Endodermal cell (in vitro differentiated cells): ENCODE results near the gene LRRN1. TPM values are rescaled to one million over a fixed set of nuclear protein-coding genes. Genes with fewer than 3 reads are reported as not detected.
"Not testable (repeated sequence)": the region's sequence is repeated elsewhere in the genome, so short reads cannot be mapped to it uniquely, and the experiment has no call there.

ENCODE experiments used
- DNase-seq: peaks from one replicate; pipeline ENCODE4 v3.0.0-alpha.2; 2017
- H3K27ac ChIP-seq: 2 replicates; pipeline ENCODE4 v1.5.1; 2013; ENCODE audit warnings: mild to moderate bottlenecking, low read depth, low read length, moderate library complexity
- H3K27me3 ChIP-seq: 2 replicates; pipeline ENCODE4 v1.6.1; 2013; ENCODE audit warnings: mild to moderate bottlenecking, low read length, moderate library complexity; ENCODE audit not compliant: insufficient read depth, control insufficient read depth, poor library complexity, severe bottlenecking
- H3K36me3 ChIP-seq: 2 replicates; pipeline ENCODE4 v1.7.0; 2013; ENCODE audit warnings: mild to moderate bottlenecking, low read length, moderate library complexity; ENCODE audit not compliant: control insufficient read depth, insufficient read depth
- H3K4me1 ChIP-seq: one replicate; pipeline ENCODE4 v1.7.0; 2013; ENCODE audit warnings: low read length; ENCODE audit not compliant: control insufficient read depth, insufficient read depth
- H3K4me3 ChIP-seq: 2 replicates; pipeline ENCODE4 v1.5.1; 2013; ENCODE audit warnings: mild to moderate bottlenecking, low read length, moderate library complexity
- H3K9ac ChIP-seq: 2 replicates; pipeline ENCODE4 v1.6.1; 2013; ENCODE audit warnings: mild to moderate bottlenecking, low read length, moderate library complexity; ENCODE audit not compliant: poor library complexity, severe bottlenecking; ENCODE audit errors: extremely low read depth
- H3K9me3 ChIP-seq: 2 replicates; pipeline ENCODE4 v1.6.1; 2013; ENCODE audit warnings: mild to moderate bottlenecking, low read length, moderate library complexity; ENCODE audit not compliant: control insufficient read depth
- H3K27ac Mint-ChIP-seq: 2 replicates; pipeline ENCODE4 v1.8.0; 2020; ENCODE audit warnings: mixed read lengths
- H3K27me3 Mint-ChIP-seq: 2 replicates; pipeline ENCODE4 v1.8.0; 2021; ENCODE audit warnings: mild to moderate bottlenecking, mixed read lengths; ENCODE audit not compliant: insufficient read depth
- H3K36me3 Mint-ChIP-seq: 2 replicates; pipeline ENCODE4 v1.8.0; 2020; ENCODE audit warnings: low read depth, mixed read lengths
- H3K4me1 Mint-ChIP-seq: 2 replicates; pipeline ENCODE4 v1.8.0; 2020; ENCODE audit warnings: mixed read lengths
- H3K4me3 Mint-ChIP-seq: 2 replicates; pipeline ENCODE4 v1.8.0; 2020; ENCODE audit warnings: mild to moderate bottlenecking, moderate library complexity, mixed read lengths
- H3K9me3 Mint-ChIP-seq: 2 replicates; pipeline ENCODE4 v1.8.0; 2020; ENCODE audit warnings: mild to moderate bottlenecking, mixed read lengths
- CTCF ChIP-seq: fragments of 200-600 bp; sonication (generic); conservative IDR thresholded peaks from 2 replicates; pipeline ENCODE4 v1.5.0; 2021; ENCODE audit warnings: antibody characterized with exemption, mild to moderate bottlenecking
- WGBS, 2 experiments: methylation state at CpG; one replicate each; pipeline versions ENCODE4 v1.1.5 to v1.1.7; 2013; ENCODE audit warnings: missing lambda C conversion rate in 2 of 2, mixed read lengths in 1 of 2; ENCODE audit not compliant: insufficient coverage in 1 of 2, insufficient read length in 1 of 2; 5-methylcytosine and 5-hydroxymethylcytosine counted together
- total RNA-seq, 2 donors: library from RNA; stranded (reverse); fragmentation: NEBNext Ultra II Directional in 1 of 2; extraction: Animal tissue kit (Norgen Biotek cat#: 25700) in 1 of 2; gene quantifications; 2 replicates in 1 of 2; 3 replicates in 1 of 2; pipeline ENCODE4 v1.2.1, GENCODE V29; 2021

LRRN1 gene
- total RNA-seq, 2 donors from 2014 or later, result 109 to 222 TPM

GRCh38 chr3:3827111-3827510 is 27.9 kb downstream of the LRRN1 start:
- Histone ChIP-seq H3K9me3 (peaks cover 11% of the 10 kb centered on the region), H3K4me1 (no peaks in the 10 kb centered on the region), H3K27ac (no peak overlapping the region), H3K36me3 (peaks cover 91% of the 10 kb centered on the region), H3K9ac (no peak overlapping the region), H3K27me3 (no peaks in the 10 kb centered on the region), H3K4me3 (no peak overlapping the region)
- 94 to 100% methylated on average over 1 of the region's 1 CpG for WGBS, 2 experiments
- Mint-ChIP-seq H3K36me3 (peaks cover 89% of the 10 kb centered on the region), H3K4me3 (no peak overlapping the region), H3K27ac (no peak overlapping the region), H3K27me3 (no peaks in the 10 kb centered on the region), H3K4me1 (no peaks in the 10 kb centered on the region), H3K9me3 (peaks cover 15% of the 10 kb centered on the region)
- no peak for DNase-seq
- no peak for TF ChIP-seq CTCF

- H3K36me3 Mint-ChIP-seq, result peaks cover 89% of the 10 kb centered on the region
These were observed 29.2 kb downstream of the LRRN1 start for GRCh38 chr3:3828417-3828816.

DNA sequence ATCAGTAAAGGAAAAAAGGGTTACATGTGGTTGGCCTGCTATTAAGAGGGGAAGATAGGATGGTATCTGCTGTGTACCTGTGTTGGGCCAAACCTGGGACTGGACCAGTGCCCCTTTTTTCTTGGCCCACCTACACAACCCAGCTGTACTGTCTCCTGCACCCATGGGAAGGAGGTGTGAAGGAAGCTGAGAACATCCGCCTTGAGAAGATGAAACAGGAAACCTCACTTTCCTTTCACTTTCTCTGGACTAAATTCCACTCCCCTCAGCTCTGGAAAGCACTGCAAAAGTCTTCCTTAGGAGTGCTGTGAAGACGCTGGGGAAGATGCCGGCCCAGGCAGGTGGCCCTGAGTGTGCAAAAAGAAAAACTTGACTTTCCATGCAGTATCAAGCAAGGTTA is 37.6 kb downstream of the LRRN1 start:
- Histone ChIP-seq H3K27me3 (no peaks in the 10 kb centered on the region), H3K9me3 (peaks cover 72% of the 10 kb centered on the region), H3K4me1 (no peaks in the 10 kb centered on the region), H3K9ac (no peak overlapping the region), H3K4me3 (no peak overlapping the region), H3K36me3 (peaks cover 91% of the 10 kb centered on the region), H3K27ac (no peak overlapping the region)
- no peak for DNase-seq
- no peak for TF ChIP-seq CTCF
- Mint-ChIP-seq H3K36me3 (peaks cover 94% of the 10 kb centered on the region), H3K4me3 (no peak overlapping the region), H3K27ac (no peak overlapping the region), H3K4me1 (no peaks in the 10 kb centered on the region), H3K9me3 (peaks cover 42% of the 10 kb centered on the region), H3K27me3 (no peaks in the 10 kb centered on the region)
- WGBS, 2 experiments, result 92 to 100% methylated on average over 3 of the region's 3 CpGs

More at GRCh38 chr3:3828417-3828816, 29.2 kb downstream of the LRRN1 start:
- not testable (repeated sequence) for H3K27me3 ChIP-seq, H3K4me3 ChIP-seq, H3K9ac ChIP-seq, H3K4me1 Mint-ChIP-seq, H3K27me3 Mint-ChIP-seq, H3K27ac ChIP-seq, DNase-seq, H3K4me1 ChIP-seq, H3K4me3 Mint-ChIP-seq
- 94 to 97% methylated on average over 2 to 3 of the region's 3 CpGs for WGBS, 2 experiments
- H3K36me3 ChIP-seq, result peaks cover 91% of the 10 kb centered on the region
- Mint-ChIP-seq H3K9me3 (peaks cover 28% of the 10 kb centered on the region), H3K27ac (peak overlapping the region; percentile 12)
- H3K9me3 ChIP-seq, result peaks cover 24% of the 10 kb centered on the region

GRCh38 chr3:3842356-3842755 is 43.1 kb downstream of the LRRN1 start:
- H3K4me1 Mint-ChIP-seq, result no peaks in the 10 kb centered on the region
- H3K9me3 Mint-ChIP-seq, result peaks cover 21% of the 10 kb centered on the region
- H3K36me3 ChIP-seq, result peaks cover 92% of the 10 kb centered on the region
- H3K9ac ChIP-seq, result no peak overlapping the region
- no peak overlapping the region for H3K4me3 ChIP-seq
- peaks cover 33% of the 10 kb centered on the region for H3K9me3 ChIP-seq
- WGBS, 2 experiments, result 87% methylated on average over 2 of the region's 2 CpGs; no CpG with 5 or more reads in 1 of the 2 experiments
- no peaks in the 10 kb centered on the region for H3K27me3 Mint-ChIP-seq
- no peaks in the 10 kb centered on the region for H3K4me1 ChIP-seq
- H3K4me3 Mint-ChIP-seq, result no peak overlapping the region
- no peak overlapping the region for H3K27ac Mint-ChIP-seq
- H3K36me3 Mint-ChIP-seq, result peaks cover 76% of the 10 kb centered on the region
- no peak for DNase-seq
- no peaks in the 10 kb centered on the region for H3K27me3 ChIP-seq
- no peak overlapping the region for H3K27ac ChIP-seq
- TF ChIP-seq CTCF, result no peak
